Gastroesophageal sphincter (tissue), 4 donors: ENCODE data around the gene BLTP2. TPM values are rescaled to one million over a fixed set of nuclear protein-coding genes. Genes with fewer than 3 reads are reported as not detected.

Source experiments
- ATAC-seq: fragments of 150-250 bp; one replicate; pipeline ENCODE4 v1.9.1; 2016; ENCODE audit warnings: mild to moderate bottlenecking, moderate library complexity
- H3K27ac ChIP-seq, 4 donors: fragments of 200-600 bp; sonication (generic) in 3 of 4; 1 replicate in 3 of 4; 2 replicates in 1 of 4; pipeline ENCODE4 v1.5.1; 2016 to 2019
- H3K27me3 ChIP-seq: fragments of 200-600 bp; sonication (generic); one replicate; pipeline ENCODE4 v1.5.1; 2019
- H3K36me3 ChIP-seq, 2 donors: fragments of 200-600 bp; sonication (generic); one replicate each; pipeline ENCODE4 v1.5.1; 2019; ENCODE audit warnings: control low read depth in 1 of 2
- H3K4me1 ChIP-seq, 3 donors: fragments of 200-600 bp; sonication (generic); 1 replicate in 2 of 3; 2 replicates in 1 of 3; pipeline ENCODE4 v1.5.1; 2016 to 2019; ENCODE audit warnings: control low read depth in 2 of 3
- H3K4me3 ChIP-seq, 2 donors: fragments of 200-600 bp; sonication (generic); one replicate each; pipeline ENCODE4 v1.5.1; 2019; ENCODE audit warnings: mild to moderate bottlenecking in 1 of 2, moderate library complexity in 1 of 2
- H3K9me3 ChIP-seq, 3 donors: fragments of 200-600 bp; sonication (generic); one replicate each; pipeline ENCODE4 v1.5.1; 2017 to 2019; ENCODE audit warnings: control low read depth in 2 of 3
- CTCF ChIP-seq, 4 experiments: fragments of 200-600 bp in 2 of 4; fragments of 450-650 bp in 2 of 4; sonication (generic) in 1 of 4; IDR thresholded peaks; one replicate each; pipeline ENCODE4 v1.5.1; 2017 to 2019; ENCODE audit warnings: antibody characterized with exemption in 4 of 4, mild to moderate bottlenecking in 2 of 4, moderate library complexity in 2 of 4
- EP300 ChIP-seq: sonication (generic); formaldehyde crosslinking; IDR thresholded peaks from one replicate; pipeline ENCODE4 v1.6.1; 2017; ENCODE audit warnings: antibody characterized with exemption, mild to moderate bottlenecking
- POLR2A ChIP-seq, 2 donors: fragments of 450-650 bp; IDR thresholded peaks; one replicate each; pipeline ENCODE4 v1.6.1; 2017; ENCODE audit warnings: antibody characterized with exemption in 2 of 2, mild to moderate bottlenecking in 2 of 2, moderate library complexity in 1 of 2
- POLR2AphosphoS5 ChIP-seq: sonication (generic); formaldehyde crosslinking; IDR thresholded peaks from one replicate; pipeline ENCODE4 v1.6.1; 2017; ENCODE audit warnings: antibody characterized with exemption
- WGBS, 2 donors: methylation state at CpG; one replicate each; pipeline ENCODE4 v1.1.5; 2018; ENCODE audit warnings: low coverage in 1 of 2; 5-methylcytosine and 5-hydroxymethylcytosine counted together
- total RNA-seq, 4 donors: library from RNA; depleted of rRNA; stranded (reverse); fragments of >200 nt; gene quantifications; one replicate each; pipeline ENCODE4 v1.1.0, GENCODE V29; 2016

The BLTP2 gene
- total RNA-seq, 4 donors from 2014 or later, result 97.5 to 116 (median 106) TPM

- H3K4me1 ChIP-seq, result no peaks in the 10 kb centered on the region
- H3K36me3 ChIP-seq, result peaks cover 9 to 100% of the 10 kb centered on the region in 2 donors
- no peaks in the 10 kb centered on the region for H3K9me3 ChIP-seq
- ATAC-seq, result no peak
- 90 to 93% methylated on average over 2 to 5 of the region's 5 CpGs for WGBS, 2 donors
- H3K27me3 ChIP-seq, result no peaks in the 10 kb centered on the region
- no peak overlapping the region for H3K27ac ChIP-seq
- no peak for TF ChIP-seq EP300
- TF ChIP-seq POLR2AphosphoS5, result no peak
- no peak for TF ChIP-seq POLR2A (IDR thresholded peaks at IDR 0.05)
- TF ChIP-seq CTCF (IDR thresholded peaks at IDR 0.05), result no peak
- no peak overlapping the region for H3K4me3 ChIP-seq
Measured at GRCh38 chr17:28685366-28685765, 40.4 kb upstream of the BLTP2 start.

DNA sequence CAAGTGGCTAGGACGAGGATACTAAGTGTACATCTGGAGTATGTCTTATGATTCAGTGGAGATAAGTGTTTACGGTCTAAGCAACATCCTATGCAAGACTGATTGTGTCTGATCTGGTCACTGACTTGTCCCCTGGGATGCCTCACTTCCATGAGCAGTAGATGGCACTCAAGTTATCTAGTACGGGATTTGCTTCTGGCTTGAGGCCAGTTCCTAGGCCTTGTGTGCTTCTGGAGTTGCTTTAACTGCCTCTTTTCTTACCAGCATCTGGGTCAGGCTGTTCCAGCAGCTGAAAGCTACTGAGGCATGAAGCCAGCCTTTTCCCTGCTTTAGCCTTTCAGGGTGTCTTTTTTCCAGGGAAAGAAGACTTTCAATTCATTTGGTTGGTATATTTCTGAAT lies 40.0 kb upstream of the BLTP2 start:
- Histone ChIP-seq H3K4me3 (no peak overlapping the region), H3K27me3 (no peaks in the 10 kb centered on the region), H3K4me1 (no peaks in the 10 kb centered on the region), H3K36me3 (peaks cover 9 to 100% of the 10 kb centered on the region in 2 donors), H3K27ac (no peak overlapping the region), H3K9me3 (no peaks in the 10 kb centered on the region)
- 10 to 38% methylated on average over 1 to 3 of the region's 3 CpGs for WGBS, 2 donors
- TF ChIP-seq POLR2A (IDR thresholded peaks at IDR 0.05) (no peak), CTCF (IDR thresholded peaks at IDR 0.05) (no peak), EP300 (no peak), POLR2AphosphoS5 (no peak)
- no peak for ATAC-seq

GRCh38 chr17:28682655-28683054 lies 37.7 kb upstream of the BLTP2 start:
- H3K27ac ChIP-seq, result no peak overlapping the region
- H3K36me3 ChIP-seq, result peaks cover 6 to 100% of the 10 kb centered on the region in 2 donors
- 90% methylated on average over 2 of the region's 11 CpGs; no CpG with 5 or more reads in 1 of the 2 donors for WGBS, 2 donors
- H3K27me3 ChIP-seq, result no peaks in the 10 kb centered on the region
- ATAC-seq, result no peak
- no peaks in the 10 kb centered on the region for H3K4me1 ChIP-seq
- no peaks in the 10 kb centered on the region for H3K9me3 ChIP-seq
- TF ChIP-seq CTCF (IDR thresholded peaks at IDR 0.05), result no peak
- no peak for TF ChIP-seq POLR2AphosphoS5
- no peak overlapping the region for H3K4me3 ChIP-seq

- Histone ChIP-seq H3K27me3 (no peaks in the 10 kb centered on the region), H3K4me3 (no peak overlapping the region), H3K9me3 (no peaks in the 10 kb centered on the region), H3K36me3 (peaks cover 6 to 100% of the 10 kb centered on the region in 2 donors), H3K4me1 (no peaks in the 10 kb centered on the region), H3K27ac (no peak overlapping the region)
- no peak for ATAC-seq
- 81 to 87% methylated on average over 4 to 6 of the region's 7 CpGs for WGBS, 2 donors
- no peak for TF ChIP-seq POLR2A (IDR thresholded peaks at IDR 0.05)
- no peak for TF ChIP-seq EP300
- TF ChIP-seq CTCF (IDR thresholded peaks at IDR 0.05), result no peak
- TF ChIP-seq POLR2AphosphoS5, result no peak
Measured at GRCh38 chr17:28675980-28676379, 31.0 kb upstream of the BLTP2 start.

- Histone ChIP-seq H3K27ac (no peak overlapping the region), H3K4me3 (no peak overlapping the region), H3K36me3 (peaks cover 6 to 100% of the 10 kb centered on the region in 2 donors), H3K9me3 (no peaks in the 10 kb centered on the region), H3K4me1 (no peaks in the 10 kb centered on the region), H3K27me3 (no peaks in the 10 kb centered on the region)
- 68 to 75% methylated on average over 3 of the region's 3 CpGs for WGBS, 2 donors
- ATAC-seq, result no peak
- TF ChIP-seq POLR2AphosphoS5 (no peak), CTCF (IDR thresholded peaks at IDR 0.05) (no peak), EP300 (no peak), POLR2A (IDR thresholded peaks at IDR 0.05) (no peak)
Measured at GRCh38 chr17:28675490-28675889, 30.5 kb upstream of the BLTP2 start.
